Sigmoid colon (tissue), 4 donors: Measurements from ENCODE around the gene LCT.

Experiments used
- CTCF ChIP-seq, 4 experiments: fragments of 450-650 bp in 3 of 4; fragments of 200-600 bp in 1 of 4; IDR thresholded peaks; one replicate each; pipeline ENCODE4 v1.5.1; 2016 to 2019; ENCODE audit warnings: antibody characterized with exemption in 4 of 4, mild to moderate bottlenecking in 3 of 4, moderate library complexity in 2 of 4
- POLR2A ChIP-seq, 2 donors: fragments of 450-650 bp; IDR thresholded peaks; one replicate each; pipeline ENCODE4 v1.6.1; 2016; ENCODE audit warnings: antibody characterized with exemption in 2 of 2, mild to moderate bottlenecking in 2 of 2, moderate library complexity in 2 of 2
- POLR2AphosphoS5 ChIP-seq, 4 donors: sonication (generic); formaldehyde crosslinking; IDR thresholded peaks; one replicate each; pipeline ENCODE4 v1.6.1; 2017; ENCODE audit warnings: antibody characterized with exemption in 4 of 4

GRCh38 chr2:135825131-135825530, 11.9 kb downstream of the LCT start:
- TF ChIP-seq POLR2A (IDR thresholded peaks at IDR 0.05) (no peak), CTCF (IDR thresholded peaks at IDR 0.05) (no peak), POLR2AphosphoS5 (IDR thresholded peaks at IDR 0.05) (no peak)
